ENCODE data around the gene IGFBP3. TPM values are rescaled to one million over a fixed set of nuclear protein-coding genes. Genes with fewer than 3 reads are reported as not detected.
"Not testable (repeated sequence)": the region's sequence is repeated elsewhere in the genome, so short reads cannot be mapped to it uniquely, and the experiment has no call there.

The IGFBP3 gene
- polyA plus RNA-seq, 3 donors: 0.06 TPM; not detected in 2

DNA sequence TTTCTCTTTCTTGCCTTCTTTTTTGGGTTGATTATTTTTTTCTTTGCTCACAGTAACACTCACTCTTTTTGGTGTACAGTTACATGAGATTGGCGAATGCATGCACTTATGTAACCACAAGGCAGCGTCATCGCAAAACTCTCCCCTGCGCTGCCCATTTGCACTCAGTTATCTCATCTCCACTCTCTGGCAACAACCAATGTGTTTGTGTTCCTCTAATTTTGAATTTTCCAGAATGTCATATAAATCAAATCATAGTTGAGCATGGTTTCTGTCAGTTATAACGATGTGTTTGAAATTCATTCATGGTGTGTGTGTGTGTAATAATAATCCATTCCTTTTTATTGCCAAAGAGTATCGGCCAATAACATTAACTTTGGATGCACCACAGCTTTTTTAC is 23.0 kb upstream of the IGFBP3 start:
- WGBS (ENCODE audit: insufficient coverage): no CpG with 5 or more reads among the region's 6 CpGs
- Histone ChIP-seq H3K27ac (ENCODE audit: low read depth in 1 of 2, low read length in 2 of 2) (no peak overlapping the region), H3K9me3 (replicated peaks in 1 of 2; ENCODE audit: control insufficient read depth in 1 of 2, insufficient read depth in 1 of 2, low read length in 2 of 2) (peaks cover 0 to 11% of the 10 kb centered on the region in 2 donors), H4K20me1 (ENCODE audit: insufficient read depth, low read length) (no peaks in the 10 kb centered on the region), H3K4me2 (replicated peaks; ENCODE audit: extremely low read depth, low read length, poor library complexity, severe bottlenecking) (no peak overlapping the region), H3K4me3 (replicated peaks in 1 of 3; ENCODE audit: low read depth in 2 of 3, low read length in 3 of 3) (no peak overlapping the region), H3K4me1 (ENCODE audit: control insufficient read depth in 1 of 2, insufficient read depth in 2 of 2, low read length in 2 of 2) (no peaks in the 10 kb centered on the region), H3K9ac (ENCODE audit: insufficient read depth, low read length, poor library complexity, severe bottlenecking) (no peak overlapping the region), H2AFZ (ENCODE audit: insufficient read depth, low read depth, low read length, poor library complexity, severe bottlenecking) (no peak overlapping the region), H3K36me3 (replicated peaks in 1 of 2; ENCODE audit: control insufficient read depth in 1 of 2, insufficient read depth in 2 of 2, low read length in 2 of 2) (no peaks in the 10 kb centered on the region), H3K79me2 (ENCODE audit: insufficient read depth, low read length) (no peaks in the 10 kb centered on the region), H3K27me3 (ENCODE audit: control insufficient read depth in 2 of 2, insufficient read depth in 2 of 2, low read length in 2 of 2) (no peaks in the 10 kb centered on the region)
- Mint-ChIP-seq H3K27ac (no peak overlapping the region), H3K27me3 (ENCODE audit: low read depth in 3 of 3) (peaks cover 1 to 6% (median 4%) of the 10 kb centered on the region in 3 donors), H3K9me3 (peaks cover 5 to 18% (median 12%) of the 10 kb centered on the region in 7 donors), H3K4me3 (no peak overlapping the region), H3K4me1 (peaks cover 3% of the 10 kb centered on the region), H3K36me3 (no peaks in the 10 kb centered on the region)
- no peak for DNase-seq
- intact Hi-C loops (cut with micrococcal nuclease): no loop called here
- TF ChIP-seq, protein P1, sequence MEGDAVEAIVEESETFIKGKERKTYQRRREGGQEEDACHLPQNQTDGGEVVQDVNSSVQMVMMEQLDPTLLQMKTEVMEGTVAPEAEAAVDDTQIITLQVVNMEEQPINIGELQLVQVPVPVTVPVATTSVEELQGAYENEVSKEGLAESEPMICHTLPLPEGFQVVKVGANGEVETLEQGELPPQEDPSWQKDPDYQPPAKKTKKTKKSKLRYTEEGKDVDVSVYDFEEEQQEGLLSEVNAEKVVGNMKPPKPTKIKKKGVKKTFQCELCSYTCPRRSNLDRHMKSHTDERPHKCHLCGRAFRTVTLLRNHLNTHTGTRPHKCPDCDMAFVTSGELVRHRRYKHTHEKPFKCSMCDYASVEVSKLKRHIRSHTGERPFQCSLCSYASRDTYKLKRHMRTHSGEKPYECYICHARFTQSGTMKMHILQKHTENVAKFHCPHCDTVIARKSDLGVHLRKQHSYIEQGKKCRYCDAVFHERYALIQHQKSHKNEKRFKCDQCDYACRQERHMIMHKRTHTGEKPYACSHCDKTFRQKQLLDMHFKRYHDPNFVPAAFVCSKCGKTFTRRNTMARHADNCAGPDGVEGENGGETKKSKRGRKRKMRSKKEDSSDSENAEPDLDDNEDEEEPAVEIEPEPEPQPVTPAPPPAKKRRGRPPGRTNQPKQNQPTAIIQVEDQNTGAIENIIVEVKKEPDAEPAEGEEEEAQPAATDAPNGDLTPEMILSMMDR (IDR thresholded peaks at IDR 0.05): no peak

DNA sequence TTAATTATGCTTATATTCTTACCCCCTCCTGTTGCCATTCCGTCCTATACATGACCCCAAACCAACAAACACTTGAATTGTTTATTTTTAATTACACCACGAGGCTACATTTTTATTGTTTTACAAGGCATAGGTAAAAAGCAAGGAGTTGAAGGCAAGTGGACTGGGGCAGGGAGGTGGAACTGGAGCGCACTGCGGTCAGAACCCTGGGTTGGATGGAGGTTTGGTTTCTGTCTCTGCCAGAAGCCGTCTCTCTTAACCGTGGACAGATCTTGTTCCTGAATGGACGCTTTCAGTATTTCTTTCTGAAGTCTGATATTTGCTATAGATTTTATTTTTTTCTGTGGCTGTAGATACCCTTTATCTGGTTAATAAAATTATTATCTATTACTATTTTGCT is 19.9 kb upstream of the IGFBP3 start:
- Histone ChIP-seq H3K27ac (ENCODE audit: low read depth in 1 of 2, low read length in 2 of 2) (no peak overlapping the region), H3K9me3 (replicated peaks in 1 of 2; ENCODE audit: control insufficient read depth in 1 of 2, insufficient read depth in 1 of 2, low read length in 2 of 2) (peaks cover 0 to 11% of the 10 kb centered on the region in 2 donors), H3K36me3 (replicated peaks in 1 of 2; ENCODE audit: control insufficient read depth in 1 of 2, insufficient read depth in 2 of 2, low read length in 2 of 2) (no peaks in the 10 kb centered on the region), H2AFZ (ENCODE audit: insufficient read depth, low read depth, low read length, poor library complexity, severe bottlenecking) (no peak overlapping the region), H3K79me2 (ENCODE audit: insufficient read depth, low read length) (no peaks in the 10 kb centered on the region), H3K27me3 (ENCODE audit: control insufficient read depth in 2 of 2, insufficient read depth in 2 of 2, low read length in 2 of 2) (no peaks in the 10 kb centered on the region), H4K20me1 (ENCODE audit: insufficient read depth, low read length) (no peaks in the 10 kb centered on the region), H3K4me3 (replicated peaks in 1 of 3; ENCODE audit: low read depth in 2 of 3, low read length in 3 of 3) (no peak overlapping the region), H3K4me2 (replicated peaks; ENCODE audit: extremely low read depth, low read length, poor library complexity, severe bottlenecking) (no peak overlapping the region), H3K9ac (ENCODE audit: insufficient read depth, low read length, poor library complexity, severe bottlenecking) (no peak overlapping the region), H3K4me1 (ENCODE audit: control insufficient read depth in 1 of 2, insufficient read depth in 2 of 2, low read length in 2 of 2) (peaks cover 0 to 6% of the 10 kb centered on the region in 2 donors)
- intact Hi-C loops (cut with micrococcal nuclease): no loop called here
- WGBS (ENCODE audit: insufficient coverage): 46% methylated on average over 2 of the region's 7 CpGs
- H3K4me3 Mint-ChIP-seq: peak overlapping the region in 1 of 2 donors; percentile 66
- H3K9me3 Mint-ChIP-seq: peaks cover 5 to 23% (median 14%) of the 10 kb centered on the region in 7 donors
- TF ChIP-seq, protein P1 (IDR thresholded peaks at IDR 0.05): no peak
- H3K4me1 Mint-ChIP-seq: peaks cover 3% of the 10 kb centered on the region
- peaks cover 4 to 9% (median 6%) of the 10 kb centered on the region in 3 donors for H3K27me3 Mint-ChIP-seq (ENCODE audit: low read depth in 3 of 3)
- no peak for DNase-seq
- H3K36me3 Mint-ChIP-seq: no peaks in the 10 kb centered on the region
- no peak overlapping the region for H3K27ac Mint-ChIP-seq

DNA sequence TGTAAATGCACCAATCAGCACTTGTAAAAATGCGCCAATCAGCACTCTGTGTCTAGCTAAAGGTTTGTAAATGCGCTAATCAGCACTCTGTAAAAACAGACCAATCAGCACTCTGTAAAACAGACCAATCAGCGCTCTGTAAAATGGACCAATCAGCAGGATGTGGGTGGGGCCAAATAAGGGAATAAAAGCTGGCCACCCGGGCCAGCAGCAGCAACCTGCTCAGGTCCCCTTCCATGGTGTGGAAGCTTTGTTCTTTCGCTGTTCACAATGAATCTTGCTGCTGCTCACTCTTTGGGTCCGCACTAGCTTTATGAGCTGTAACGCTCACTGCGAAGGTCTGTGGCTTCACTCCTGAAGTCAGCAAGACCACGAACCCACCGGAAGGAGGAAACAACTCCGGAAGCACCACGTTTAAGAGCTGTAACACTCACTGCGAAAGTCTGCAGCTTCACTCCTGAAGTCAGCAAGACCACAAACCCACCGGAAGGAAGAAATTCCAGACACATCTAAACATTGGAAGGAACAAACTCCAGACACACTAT is 19.2 kb upstream of the IGFBP3 start:
- H2AFZ ChIP-seq (ENCODE audit: insufficient read depth, low read depth, low read length, poor library complexity, severe bottlenecking); H3K27ac Mint-ChIP-seq; H4K20me1 ChIP-seq (ENCODE audit: insufficient read depth, low read length); H3K79me2 ChIP-seq (ENCODE audit: insufficient read depth, low read length); H3K4me1 Mint-ChIP-seq; H3K27me3 Mint-ChIP-seq (ENCODE audit: low read depth in 3 of 3); H3K36me3 Mint-ChIP-seq; H3K27me3 ChIP-seq (ENCODE audit: control insufficient read depth in 2 of 2, insufficient read depth in 2 of 2, low read length in 2 of 2); H3K9ac ChIP-seq (ENCODE audit: insufficient read depth, low read length, poor library complexity, severe bottlenecking); H3K4me1 ChIP-seq (ENCODE audit: control insufficient read depth in 1 of 2, insufficient read depth in 2 of 2, low read length in 2 of 2); DNase-seq; H3K27ac ChIP-seq (ENCODE audit: low read depth in 1 of 2, low read length in 2 of 2); H3K4me2 ChIP-seq (replicated peaks; ENCODE audit: extremely low read depth, low read length, poor library complexity, severe bottlenecking); intact Hi-C loops (cut with micrococcal nuclease); H3K36me3 ChIP-seq (replicated peaks in 1 of 2; ENCODE audit: control insufficient read depth in 1 of 2, insufficient read depth in 2 of 2, low read length in 2 of 2): not testable (repeated sequence)
- WGBS (ENCODE audit: insufficient coverage): 27% methylated on average over 10 of the region's 14 CpGs
- Mint-ChIP-seq H3K4me3 (peak overlapping the region; percentile 28 to 66), H3K9me3 (peaks cover 5 to 23% (median 14%) of the 10 kb centered on the region in 7 donors)
- Histone ChIP-seq H3K4me3 (replicated peaks in 1 of 3; ENCODE audit: low read depth in 2 of 3, low read length in 3 of 3) (peak overlapping the region in 1 of 3 experiments; percentile 22), H3K9me3 (replicated peaks in 1 of 2; ENCODE audit: control insufficient read depth in 1 of 2, insufficient read depth in 1 of 2, low read length in 2 of 2) (peaks cover 0 to 11% of the 10 kb centered on the region in 2 donors)
